Measurements from ENCODE around the gene ARHGAP15.

ARHGAP15 gene

DNA sequence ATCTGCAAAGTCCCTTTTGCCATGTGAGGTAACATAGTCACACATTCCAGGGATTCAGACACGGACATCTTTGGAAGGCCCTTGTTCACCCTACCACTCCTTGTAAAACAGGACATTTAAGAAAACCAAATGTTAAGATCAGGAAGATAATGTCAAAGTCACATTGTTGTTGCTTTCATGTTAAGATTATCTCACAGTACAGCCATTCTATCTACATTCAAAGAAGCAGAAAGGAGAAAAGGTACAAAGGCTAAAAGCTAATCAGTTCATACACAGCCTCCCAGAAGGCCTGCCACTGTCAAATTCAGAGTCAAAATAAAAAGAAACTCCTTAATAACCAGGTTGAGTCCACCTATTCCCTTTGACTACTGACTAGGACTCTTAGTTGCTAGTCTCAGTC, 573.7 kb downstream of the ARHGAP15 start:
- DNase-seq, result no peak

DNA sequence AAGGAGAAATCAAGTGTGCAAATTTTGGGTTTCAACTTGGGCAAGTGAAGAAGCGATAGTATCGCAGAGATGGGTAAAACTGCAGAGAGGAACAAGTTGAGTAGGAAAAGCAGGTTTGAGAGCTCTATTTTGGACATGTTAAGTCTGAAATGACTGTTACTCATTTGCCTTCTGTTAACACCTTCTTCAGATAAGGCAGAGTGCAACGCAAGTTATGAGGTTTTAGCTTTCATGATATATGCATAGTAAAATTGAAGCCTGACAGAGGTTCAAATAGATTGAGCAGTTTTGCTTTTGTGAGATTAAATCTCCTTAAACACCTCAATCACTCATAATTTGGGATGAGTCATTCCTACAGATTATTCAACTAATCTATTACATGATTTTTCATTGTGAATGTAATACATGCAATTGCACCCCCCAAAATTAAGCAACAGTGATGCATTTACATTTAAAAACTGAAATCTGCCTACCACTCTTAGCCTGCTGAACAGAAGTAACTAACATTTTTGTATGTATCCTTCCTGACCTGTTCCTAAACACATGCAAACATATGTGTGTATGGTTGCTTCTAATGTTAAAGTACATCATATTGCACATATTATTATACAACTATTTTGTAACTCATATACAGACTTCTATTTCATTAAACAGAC, 575.4 kb downstream of the ARHGAP15 start:
- DNase-seq, result no peak

- no peak for DNase-seq
Measured at GRCh38 chr2:143705108-143705707, 576.0 kb downstream of the ARHGAP15 start.

DNA sequence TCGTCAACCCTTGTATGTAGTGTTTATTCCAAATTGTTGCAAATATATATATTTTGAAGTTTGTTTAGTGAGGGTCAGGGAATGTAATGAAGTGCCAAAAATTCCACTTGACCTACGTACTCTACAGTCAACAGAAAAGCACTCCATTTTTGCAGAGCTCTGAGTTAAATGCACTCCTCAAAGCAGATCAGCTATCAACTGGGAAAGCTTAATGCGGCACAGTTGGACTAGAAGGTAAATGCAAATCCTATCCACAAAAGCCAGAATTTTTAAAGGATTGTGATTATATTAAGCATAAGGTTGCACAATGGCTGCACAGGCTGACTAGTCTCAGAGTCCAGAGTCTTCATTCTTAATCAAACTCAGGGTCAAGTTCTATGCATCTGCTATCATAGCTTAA, 577.1 kb downstream of the ARHGAP15 start:
- DNase-seq, result no peak

DNA sequence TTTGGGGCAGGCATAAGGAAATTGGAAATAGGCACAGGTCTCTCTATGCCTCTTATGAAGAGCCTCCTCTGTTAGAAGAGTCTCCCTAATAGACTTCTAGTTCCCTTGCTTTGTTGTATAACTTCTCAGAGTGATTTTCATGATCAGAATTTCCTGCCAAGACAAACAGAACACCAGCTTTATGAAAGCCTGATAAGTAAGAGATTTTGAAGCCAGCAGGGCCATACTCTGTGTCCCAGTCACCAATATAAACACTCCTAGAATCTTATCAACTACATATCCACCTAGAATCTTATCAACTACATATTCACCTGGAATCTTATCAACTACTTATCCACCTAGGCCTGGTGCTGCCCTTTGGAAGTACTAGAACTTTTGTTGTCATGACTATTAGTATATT, 579.5 kb downstream of the ARHGAP15 start:
- no peak for DNase-seq

GRCh38 chr2:143710196-143710595, 581.0 kb downstream of the ARHGAP15 start:
- DNase-seq, result no peak

DNA sequence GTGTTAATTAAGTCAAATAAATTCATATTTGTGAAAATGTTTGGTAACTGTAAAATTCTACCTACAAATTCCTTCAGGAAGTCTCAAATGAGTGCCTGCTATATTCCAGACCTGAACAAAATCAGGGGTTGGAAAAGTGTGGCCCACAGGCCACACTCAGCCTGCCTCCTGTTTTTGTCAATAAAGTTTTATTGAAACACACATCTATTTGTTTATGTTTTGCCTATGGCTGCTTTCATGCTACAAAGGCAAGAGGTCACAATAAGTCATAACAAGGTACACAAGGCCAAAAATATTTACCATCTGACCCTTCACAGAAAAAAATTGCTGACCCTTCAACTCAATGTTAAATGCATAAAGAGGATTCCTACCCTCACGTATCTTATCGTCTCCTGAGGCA, 581.7 kb downstream of the ARHGAP15 start:
- DNase-seq, result no peak

DNA sequence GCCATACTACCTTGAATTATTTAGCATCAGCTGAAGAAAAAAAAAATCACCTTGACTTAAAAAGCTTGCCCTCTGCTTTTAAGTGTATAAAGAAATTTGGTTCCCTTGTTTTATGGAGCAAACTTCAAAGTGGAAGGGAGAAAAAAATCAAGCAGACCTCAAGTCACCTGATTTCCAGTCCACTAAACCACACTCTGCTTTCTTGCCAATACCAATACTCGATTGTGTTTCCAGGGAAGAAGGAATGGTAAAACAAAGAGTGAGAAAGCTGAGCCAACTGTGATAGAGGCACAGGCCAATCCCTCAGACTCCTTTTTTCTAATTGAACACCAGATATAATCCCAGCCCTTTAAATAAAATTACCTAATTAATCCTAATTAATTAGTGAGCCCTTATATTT, 587.3 kb downstream of the ARHGAP15 start:
- DNase-seq, result no peak

- no peak for DNase-seq
Measured at GRCh38 chr2:143717053-143717452, 587.8 kb downstream of the ARHGAP15 start.

GRCh38 chr2:143717536-143718168, 588.4 kb downstream of the ARHGAP15 start:
- no peak for DNase-seq

DNA sequence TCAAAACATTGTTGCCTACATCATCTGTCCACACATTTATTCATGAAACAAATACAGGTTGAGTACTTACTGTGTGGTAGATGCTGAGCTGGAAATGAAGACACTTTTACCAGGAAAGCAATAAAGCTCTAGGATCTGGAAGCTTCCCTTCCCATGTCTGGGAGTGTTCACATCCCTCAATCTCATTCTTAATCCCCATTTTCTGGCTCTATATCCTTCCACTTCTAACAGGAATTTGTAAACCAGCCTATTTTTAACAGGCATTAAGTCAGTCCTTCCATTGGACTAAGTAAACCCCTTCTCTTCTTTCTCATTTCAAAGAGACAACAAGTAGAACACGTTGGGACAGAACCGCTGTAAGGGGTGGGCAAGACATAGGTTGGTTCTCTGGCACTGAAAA, 589.5 kb downstream of the ARHGAP15 start:
- DNase-seq, result no peak

DNA sequence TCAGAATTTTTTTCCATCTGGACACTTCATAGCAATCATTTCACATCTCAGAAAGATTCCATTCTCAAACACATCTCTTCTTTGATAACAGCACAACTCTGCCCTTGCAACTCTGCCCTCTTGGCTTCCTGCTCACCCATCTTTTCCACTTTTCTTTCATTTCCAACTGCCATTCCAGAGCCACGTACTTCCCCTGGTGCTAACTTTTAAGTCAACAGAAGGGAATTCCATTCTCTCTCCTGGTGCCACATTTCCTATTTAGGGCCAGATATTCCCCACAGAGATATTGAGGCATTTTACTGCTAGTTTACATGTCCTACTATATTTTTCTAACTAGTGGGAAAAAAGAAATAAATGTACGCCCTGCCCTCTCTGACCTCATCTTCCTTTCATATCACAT, 590.2 kb downstream of the ARHGAP15 start:
- no peak for DNase-seq

DNA sequence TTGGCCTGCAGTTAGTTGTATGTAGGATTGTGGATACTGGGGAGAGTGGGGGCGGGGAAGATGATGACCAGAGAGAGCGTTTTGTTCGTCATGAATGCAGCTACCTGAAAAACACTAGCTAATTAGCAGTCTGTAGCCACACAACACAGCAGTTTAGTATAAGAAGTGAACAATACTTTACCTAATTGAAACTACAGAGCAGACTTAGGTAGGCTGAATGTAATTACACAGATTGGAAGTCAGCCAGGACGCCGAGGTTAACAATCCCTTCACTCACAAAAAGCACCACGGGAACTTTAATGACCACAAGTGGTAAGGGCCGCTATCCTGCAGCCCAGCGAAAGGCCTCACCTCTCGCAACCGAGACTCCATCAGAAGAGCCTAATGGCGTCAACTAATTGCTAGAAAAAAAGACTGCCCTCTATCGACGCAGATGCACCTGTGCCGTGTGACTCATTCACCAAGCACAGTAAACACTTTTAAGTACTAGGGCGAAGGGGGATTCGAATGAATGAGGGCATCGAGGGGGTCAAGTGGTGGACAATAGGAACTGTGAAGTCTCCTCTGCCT, 591.0 kb downstream of the ARHGAP15 start:
- no peak for DNase-seq

DNA sequence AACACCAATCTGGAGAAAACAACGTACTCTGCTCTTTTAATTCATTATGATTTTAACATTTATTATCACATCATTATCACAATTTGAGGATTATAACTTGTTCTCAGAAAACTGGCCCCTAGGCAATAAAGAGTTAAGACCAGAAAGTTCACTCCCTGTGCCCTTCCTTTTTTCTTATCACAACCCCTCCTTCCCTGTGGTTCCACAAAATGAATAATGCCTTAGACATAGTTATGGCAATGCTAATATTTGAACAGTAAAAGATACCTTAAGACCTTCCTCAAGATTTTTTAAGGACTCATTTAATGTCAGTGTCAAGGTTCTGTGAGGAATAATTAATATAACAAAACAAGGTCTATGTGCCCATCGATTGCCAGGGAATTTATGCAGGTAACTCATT, 596.2 kb downstream of the ARHGAP15 start:
- peak; percentile 34 for DNase-seq

DNA sequence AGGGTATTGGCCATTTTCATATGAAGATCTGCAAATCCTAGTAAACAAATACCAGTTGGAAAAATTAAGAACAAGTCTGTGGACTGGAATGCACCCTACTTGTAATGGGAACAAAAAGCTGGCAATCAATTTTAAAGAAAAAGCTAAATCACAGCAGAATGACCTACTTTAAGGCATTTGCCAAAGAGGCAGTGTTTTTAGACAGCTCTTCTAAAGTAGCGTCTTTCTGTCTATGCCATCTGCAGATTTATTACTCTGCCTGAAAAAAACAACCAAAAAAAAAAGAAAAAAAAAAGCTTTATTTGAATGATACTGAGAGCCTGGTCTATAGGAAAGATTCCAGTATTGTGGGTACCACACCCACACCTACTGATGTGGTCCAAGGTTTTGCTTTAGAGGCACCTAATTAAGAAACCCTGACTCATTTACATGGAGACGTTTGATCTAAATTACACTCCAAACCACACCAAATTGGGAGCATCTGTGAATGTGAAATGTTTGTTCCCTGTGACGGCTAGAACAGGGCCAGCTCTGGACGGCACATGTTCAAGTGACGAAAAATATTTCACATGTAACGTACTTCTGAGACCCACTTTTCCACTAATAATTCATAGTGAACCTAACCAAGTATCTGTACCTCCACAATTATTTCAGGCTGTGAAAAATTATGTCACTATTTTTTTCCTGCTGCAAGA, 597.1 kb downstream of the ARHGAP15 start:
- DNase-seq, result no peak

DNA sequence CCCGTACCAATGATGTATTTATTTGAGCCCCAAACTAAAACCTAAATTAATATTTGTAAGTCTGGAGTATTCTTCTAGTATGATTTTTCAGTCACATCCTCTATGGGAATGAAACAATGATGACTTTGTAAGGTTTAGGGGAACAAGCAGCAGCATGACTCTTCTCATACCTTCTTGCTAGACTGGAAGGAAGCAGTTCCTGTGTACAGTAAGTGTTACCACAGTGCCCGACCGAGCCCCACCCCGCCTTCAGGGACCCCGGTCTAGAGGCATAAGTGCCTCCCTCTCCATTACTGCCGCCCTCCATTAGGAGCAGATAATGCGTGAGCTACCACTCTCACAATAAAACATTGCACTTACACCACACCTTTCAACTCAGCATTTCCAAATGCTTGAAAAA, 599.3 kb downstream of the ARHGAP15 start:
- no peak for DNase-seq

GRCh38 chr2:143729296-143729814, 600.1 kb downstream of the ARHGAP15 start:
- DNase-seq, result no peak

DNA sequence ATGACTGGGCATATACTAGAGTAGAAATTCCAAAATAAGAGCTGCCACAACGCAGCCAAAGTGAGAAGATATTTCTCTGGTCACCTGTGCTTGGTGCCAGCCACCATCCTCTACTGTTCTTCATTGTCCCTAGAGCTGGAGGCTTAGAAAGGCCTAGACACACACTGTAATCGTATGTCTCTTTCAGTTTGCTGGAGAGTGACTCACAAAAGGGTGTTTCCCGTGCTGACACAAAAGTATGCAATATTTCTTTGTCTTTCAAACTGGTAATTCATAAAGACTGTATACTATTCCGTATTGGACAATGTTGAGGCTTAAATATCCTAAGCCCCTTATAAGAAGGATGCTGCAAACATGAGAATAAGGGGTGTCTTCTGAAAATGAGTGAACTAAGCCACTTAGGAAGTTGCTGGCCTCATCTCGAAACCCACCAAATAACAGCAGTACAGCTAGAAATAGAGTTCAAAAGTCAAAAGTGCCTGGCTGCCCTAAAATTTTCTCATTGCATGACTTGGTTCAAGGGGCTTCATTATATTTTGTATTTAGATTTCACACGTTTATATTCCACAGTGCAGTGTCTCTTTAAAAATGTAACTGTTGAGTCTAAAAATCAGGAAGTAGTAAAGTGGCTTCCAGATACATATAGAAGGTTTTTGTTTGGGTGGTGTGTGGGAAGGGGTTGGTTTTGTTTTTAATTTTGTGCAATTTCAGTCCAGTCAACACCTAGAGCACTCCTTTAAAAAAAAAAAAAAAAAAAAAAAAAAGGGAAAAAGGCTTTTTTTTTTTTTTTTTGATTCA, 601.1 kb downstream of the ARHGAP15 start:
- no peak for DNase-seq

GRCh38 chr2:143730953-143731260, 601.7 kb downstream of the ARHGAP15 start:
- no peak for DNase-seq

DNA sequence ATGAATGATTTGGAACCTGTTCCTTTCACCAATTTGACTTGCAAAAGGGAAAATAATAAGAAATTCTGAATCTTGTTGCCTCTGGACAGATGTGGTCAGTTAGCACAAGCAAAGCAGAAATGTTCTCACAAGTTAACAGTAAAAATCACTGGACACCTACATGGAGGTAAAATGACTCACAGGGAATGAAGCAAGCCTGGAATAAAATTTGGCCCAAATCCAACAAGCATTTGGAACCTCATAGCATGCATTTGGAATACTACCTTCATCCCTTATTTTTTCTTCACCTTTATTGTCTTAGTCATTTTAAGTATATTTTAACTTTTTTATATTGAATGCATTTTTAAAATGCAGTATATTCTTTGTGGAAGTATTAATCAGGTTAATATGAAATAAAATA, 602.9 kb downstream of the ARHGAP15 start:
- DNase-seq, result no peak

GRCh38 chr2:143732871-143733270, 603.7 kb downstream of the ARHGAP15 start:
- no peak for DNase-seq

DNA sequence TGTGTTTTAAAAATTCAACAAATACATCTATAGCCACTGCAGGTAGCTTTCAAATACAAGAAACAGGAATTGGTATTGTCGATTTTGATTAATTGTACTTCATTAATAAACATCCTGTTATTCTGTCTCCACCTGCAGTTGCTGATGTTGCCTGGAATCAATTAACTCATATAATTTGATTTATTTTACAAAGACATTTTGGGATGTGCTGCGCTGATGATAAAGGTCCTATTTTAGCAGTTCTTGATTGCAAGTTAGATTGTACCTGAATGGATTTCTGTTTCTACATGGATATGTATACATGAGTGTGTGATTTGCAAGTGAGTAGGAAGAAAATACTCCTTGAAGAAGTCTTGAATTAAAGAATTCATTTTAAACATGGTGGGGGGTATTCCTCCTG, 605.3 kb downstream of the ARHGAP15 start:
- DNase-seq, result no peak

- DNase-seq, result no peak
Measured at GRCh38 chr2:143736904-143737303, 607.7 kb downstream of the ARHGAP15 start.

Measured in hematopoietic multipotent progenitor cell treated with erythropoietin and hydrocortisone succinate and interleukin-3 and kit ligand, for 6 days (in vitro differentiated cells).